Posterior cingulate gyrus (tissue), 11 donors: ENCODE data around the gene CDYL.

Experiments used
- DNase-seq, 10 donors: peaks; one replicate each; pipeline versions ENCODE4 v3.0.0 to v3.0.0-alpha.2; 2020 to 2021; ENCODE audit warnings: mixed read lengths in 3 of 10
- intact Hi-C: fragments of 100-400 bp; cut with DNase I; formaldehyde crosslinking; loops from one replicate; pipeline ENCODE4 v1.15.1; 2023

Gene CDYL

DNA sequence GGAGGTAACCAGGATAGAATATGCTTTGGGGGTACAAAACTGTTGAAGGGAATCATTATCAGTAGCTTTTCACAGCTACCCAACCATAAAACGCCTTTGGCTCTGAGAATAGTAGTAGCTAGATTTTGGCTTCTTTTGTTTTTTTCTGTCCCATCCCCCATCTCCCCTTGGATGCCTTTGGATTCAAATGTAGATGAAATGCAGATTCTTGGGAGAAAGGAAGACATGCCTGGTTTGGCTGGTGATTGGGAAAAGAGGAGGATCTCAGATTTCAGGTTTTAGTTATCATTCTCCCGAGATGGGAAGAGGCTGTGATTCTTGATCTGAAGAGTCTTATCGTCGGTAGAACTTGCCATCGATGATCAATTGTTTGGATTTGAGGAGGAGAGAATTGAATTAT lies 3.5 kb upstream of the CDYL start:
- no peak for DNase-seq
- intact Hi-C loops, result no loop called here

DNA sequence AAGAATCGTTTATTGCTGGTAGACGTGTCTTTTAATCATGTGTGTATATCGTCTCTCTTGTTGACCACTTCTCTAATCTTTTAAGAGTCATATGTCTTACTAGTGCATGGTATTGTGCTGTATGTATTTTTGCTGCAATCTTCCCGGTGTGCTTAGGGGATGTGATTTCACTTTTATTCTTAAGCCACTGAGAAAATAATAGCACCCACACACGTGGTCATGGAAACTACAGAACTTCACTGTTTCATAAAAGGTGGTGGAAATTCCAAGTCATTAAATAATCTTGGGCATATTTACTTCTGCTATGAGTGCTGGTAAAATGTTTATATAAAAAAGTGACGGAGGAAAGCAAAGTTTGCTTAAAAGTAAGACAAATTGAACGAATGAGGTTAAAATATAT lies 3.0 kb upstream of the CDYL start:
- no peak for DNase-seq
- intact Hi-C loops, result no loop called here

DNA sequence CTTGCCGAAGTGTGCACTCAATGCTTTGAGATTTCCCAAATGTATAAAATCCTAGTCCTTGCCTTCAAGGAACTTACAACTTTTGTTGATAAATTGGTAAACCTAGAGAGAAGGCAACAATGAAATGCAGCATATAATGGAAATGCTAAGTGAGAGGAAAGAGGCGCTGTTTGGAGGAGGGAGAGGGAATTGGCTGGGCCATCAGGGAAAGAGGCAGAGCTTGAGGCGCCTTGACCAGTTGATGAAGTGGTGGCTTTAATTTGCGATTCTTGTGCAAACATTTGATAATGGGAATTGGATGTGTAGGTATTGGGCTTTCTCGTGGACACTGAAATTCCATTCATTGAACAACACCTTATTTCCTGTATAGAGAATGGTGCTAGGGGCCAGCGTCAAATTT lies 1.9 kb upstream of the CDYL start:
- intact Hi-C loops, result no loop called here
- DNase-seq, result no peak

DNA sequence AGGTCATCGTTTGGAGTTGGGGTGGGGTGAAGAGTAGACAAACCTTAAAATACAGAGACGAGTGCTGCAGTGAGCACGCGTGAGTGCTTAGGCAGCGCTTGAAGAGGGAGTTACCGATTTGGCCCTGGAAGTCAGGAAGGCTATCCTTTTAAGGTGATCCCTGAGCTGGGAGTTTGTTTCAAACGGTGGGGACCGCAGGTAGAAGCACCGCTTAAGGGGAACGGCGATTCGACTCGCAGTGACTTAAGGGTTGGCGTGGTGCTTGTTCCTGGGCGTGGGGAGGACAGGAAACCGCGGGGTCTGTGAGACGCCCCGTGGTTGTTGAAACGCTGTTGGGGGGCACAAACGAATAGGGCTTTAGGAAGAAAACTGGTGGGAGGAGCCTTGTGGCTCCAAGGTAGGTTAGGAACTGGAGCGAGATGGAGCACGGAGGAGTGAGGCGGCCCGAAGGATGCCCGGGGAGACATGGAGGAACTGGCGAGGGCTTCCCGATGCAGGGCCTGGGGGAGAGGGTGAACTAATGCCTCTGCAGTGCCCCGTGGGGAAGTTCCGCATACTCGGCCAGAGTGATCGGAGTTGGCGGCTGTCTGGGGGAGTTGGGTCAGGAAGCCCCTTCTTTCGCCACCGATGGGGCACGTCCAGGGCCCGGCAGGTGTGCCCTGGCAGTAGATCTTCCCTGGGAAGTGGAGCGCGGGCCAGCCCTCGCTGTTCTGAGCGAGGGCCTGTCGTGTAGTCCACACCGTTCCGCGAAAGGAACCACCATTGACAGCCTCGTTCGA lies 1.3 kb upstream of the CDYL start:
- DNase-seq, result peak in 3 of 10 donors; percentile 25 to 83 (median 66)
- intact Hi-C loops, result loop anchor here (5.0 kb wide), 1 partner anchor 168 kb away; no protein-coding TSS in a partner anchor

DNA sequence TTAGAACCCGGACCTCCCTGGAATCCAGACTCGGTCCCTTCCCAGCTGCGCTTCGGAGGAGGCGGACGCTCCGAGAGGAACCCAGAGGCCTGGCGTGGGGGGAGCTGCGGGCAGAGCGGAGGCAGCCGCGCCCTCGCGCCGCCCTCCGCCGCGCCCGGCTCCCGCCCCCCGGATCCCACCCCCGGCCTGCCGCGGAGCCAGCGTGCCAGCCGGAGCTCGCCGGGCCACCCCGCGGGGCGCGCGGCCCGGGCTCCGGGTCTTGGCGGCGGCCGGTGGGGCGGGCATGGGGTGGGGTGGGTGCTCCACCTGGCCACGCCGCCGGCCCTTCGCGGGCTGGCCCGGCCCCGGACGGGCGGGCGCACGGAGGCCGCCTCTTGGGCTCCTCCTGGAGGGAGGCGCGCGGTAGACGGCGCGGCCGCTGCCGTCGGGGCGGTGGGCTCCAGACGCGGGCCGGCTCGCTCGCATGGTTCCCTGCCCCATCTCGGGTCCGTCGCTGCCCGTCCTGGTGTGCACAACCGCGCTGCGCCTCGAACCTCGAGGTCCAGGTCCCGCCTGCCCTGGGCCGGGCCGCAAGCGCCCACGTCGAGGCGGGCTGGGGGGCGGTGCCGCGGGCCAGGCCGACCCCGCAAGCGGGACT lies 592 bp upstream of the CDYL start:
- peak in 9 of 10 donors; percentile 15 to 90 (median 45) for DNase-seq
- intact Hi-C loops, result loop anchor here (5.0 kb wide), 1 partner anchor 168 kb away; no protein-coding TSS in a partner anchor

- peak in 6 of 10 donors; percentile 3 to 54 (median 20) for DNase-seq
- intact Hi-C loops, result loop anchor here (5.0 kb wide), 1 partner anchor 169 kb away; no protein-coding TSS in a partner anchor
Measured at GRCh38 chr6:4776493-4777393, 539 bp downstream of the CDYL start.

- no peak for DNase-seq
- intact Hi-C loops, result loop anchor here (5.0 kb wide), 1 partner anchor 170 kb away; no protein-coding TSS in a partner anchor
Measured at GRCh38 chr6:4777394-4777935, 1.3 kb downstream of the CDYL start.

GRCh38 chr6:4778086-4778485 lies 1.9 kb downstream of the CDYL start:
- DNase-seq, result no peak
- intact Hi-C loops, result loop anchor here (5.0 kb wide), 1 partner anchor 171 kb away; no protein-coding TSS in a partner anchor

- DNase-seq, result no peak
- intact Hi-C loops, result no loop called here
Measured at GRCh38 chr6:4780360-4780812, 4.2 kb downstream of the CDYL start.

- intact Hi-C loops, result no loop called here
- DNase-seq, result no peak
Measured at GRCh38 chr6:4781426-4781825, 5.2 kb downstream of the CDYL start.

DNA sequence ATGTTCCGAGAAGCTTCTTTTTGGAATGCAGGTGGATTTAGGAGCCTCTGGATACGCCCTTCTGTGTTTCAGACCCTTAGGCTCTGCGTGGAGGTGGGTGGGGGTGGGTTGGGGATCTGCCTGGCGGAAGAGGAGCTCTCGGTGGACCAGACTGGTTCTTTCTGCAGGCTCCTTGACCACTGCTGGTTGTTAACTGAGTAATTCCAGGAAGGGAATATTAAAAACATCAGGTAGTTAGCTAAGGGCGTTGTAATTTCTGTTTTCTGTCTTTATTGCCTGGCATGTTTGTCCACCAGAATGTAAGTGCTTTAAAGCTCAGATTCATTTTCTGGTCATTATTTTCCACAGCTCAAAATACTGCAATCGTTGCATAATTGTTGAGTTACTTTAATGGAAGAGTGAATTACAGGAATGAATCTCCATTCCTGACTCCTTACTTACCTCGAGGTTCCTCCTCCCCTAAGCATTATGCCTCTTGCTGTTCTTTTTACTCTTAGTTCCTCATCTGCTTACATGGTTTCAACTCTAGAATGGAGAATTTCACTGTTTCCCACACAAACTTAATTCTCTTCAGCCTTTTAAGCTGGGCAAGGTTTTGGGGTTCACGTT lies 5.9 kb downstream of the CDYL start:
- intact Hi-C loops, result no loop called here
- DNase-seq, result no peak

DNA sequence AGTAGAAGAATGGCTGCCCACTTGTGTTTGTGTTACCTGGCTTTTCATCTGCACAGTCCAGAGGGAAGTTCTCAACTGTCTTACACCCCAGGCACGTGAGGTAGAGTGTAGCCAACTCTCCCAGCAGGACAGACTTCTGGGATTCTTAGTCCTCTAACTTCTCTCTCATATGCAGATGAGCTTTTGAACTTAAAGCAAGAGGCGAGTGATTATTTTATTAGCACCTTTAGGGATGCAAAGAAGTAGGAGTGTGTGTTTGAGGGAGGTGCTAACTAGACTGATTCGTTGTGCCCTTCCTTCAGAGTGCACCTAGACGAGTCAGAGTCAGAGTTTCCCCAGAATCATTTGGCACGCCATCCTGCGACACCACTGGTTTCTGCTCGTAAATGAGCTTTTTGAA lies 10.8 kb downstream of the CDYL start:
- intact Hi-C loops, result no loop called here
- DNase-seq, result no peak

DNA sequence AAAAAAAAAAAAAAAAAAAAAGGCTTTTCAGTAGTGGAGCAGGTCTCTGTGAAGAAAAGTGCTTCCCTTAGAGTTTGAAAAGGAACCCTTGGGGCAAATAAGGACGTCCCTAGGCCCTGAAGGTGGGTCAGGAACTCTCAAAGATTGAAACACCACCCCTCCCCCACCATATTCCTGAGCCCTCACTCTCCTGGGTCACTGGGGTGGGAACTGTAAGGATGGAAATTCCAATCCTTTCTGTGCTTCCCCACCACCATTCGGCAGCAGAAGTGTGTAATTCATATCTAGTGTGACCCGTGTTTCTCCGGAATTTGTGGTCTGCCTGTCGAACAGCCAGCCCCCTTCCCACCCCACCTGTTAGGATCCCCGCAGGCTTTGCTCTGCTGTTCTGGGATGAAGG lies 12.3 kb downstream of the CDYL start:
- intact Hi-C loops, result no loop called here
- no peak for DNase-seq

- DNase-seq, result no peak
- intact Hi-C loops, result no loop called here
Measured at GRCh38 chr6:4788953-4789584, 12.9 kb downstream of the CDYL start.

DNA sequence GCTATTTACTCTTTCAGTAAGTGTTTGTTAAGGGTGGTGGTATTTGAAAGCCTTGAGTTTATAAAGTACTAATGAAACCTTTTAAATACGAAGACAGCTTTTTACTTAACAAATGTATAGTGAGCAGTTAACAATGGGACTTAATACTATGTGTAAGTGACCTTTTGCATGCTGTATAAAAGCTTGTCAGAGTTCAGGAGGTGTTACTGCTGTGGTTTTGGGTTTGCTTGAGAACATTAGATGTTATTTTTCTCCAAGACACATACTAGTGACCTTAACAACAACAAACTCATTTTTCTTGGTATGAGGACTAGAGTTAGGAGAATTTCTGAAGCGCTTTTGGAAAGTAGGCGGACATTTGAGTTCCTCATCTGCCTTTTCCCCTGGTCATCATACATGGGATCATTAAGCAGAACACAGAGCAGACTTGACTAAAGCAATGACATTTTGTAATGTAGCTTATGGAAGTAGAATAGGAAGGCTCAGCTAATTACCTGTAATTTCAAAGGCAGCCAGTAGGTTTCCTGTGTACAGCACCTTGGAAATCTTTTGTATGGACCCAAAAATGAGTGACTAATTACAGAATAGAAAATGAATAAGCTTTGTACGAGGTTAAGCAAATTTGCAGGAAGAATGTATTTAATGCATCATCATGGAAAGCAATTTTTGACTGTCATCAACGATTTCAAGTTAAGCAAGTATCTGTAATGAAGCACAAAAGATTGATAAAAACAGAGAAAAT lies 14.1 kb downstream of the CDYL start:
- intact Hi-C loops, result no loop called here
- no peak for DNase-seq

DNA sequence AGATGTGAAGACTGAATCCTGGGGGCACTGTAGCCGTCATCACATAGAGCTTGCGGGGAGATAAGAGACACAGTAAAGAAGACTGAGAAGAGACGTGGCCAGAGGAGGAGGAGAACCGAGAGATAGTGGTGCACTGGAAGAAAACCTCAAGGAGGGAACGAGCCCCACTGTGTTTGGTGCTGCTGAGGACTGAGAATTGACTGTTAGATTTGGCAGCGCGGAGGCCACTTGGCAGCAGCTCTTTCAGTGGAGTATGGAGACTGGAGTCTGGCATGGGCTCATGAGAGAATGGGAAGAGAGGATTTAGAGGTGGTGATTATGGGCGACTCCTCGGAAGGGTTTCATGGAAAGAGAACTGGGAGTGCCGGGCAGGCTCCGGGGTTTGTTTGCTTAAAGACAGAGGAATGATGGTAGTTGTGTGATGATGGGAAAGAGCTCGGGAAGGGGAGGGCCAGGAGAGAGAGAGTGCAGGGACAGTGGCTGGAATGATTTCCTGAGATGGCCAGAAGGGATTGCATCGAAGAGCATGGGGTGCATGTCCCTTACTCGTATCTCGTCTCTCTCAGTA lies 18.0 kb downstream of the CDYL start:
- intact Hi-C loops, result no loop called here
- peak in 4 of 10 donors; percentile 12 to 83 (median 30) for DNase-seq

DNA sequence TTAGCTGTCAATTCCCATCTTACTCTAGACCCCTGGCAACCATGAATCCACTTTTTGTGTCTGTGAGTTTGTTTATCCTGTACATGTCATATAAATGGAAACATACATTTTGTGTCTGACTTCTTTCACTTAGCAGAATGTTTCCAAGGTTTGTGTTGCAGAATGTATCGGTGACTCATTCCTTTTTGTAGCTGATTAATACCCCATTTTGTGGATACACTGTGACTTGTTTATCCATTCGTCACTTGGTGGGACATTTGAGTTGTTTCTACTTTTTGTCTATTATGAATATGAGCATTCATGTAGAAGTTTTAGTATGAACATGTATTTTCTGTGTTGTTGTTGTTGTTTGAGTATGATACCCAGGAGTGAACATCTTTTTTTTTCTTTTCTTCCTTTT lies 21.4 kb downstream of the CDYL start:
- intact Hi-C loops, result no loop called here
- DNase-seq, result no peak

GRCh38 chr6:4799912-4800311 lies 23.7 kb downstream of the CDYL start:
- DNase-seq, result no peak
- intact Hi-C loops, result no loop called here

GRCh38 chr6:4800662-4801061 lies 24.5 kb downstream of the CDYL start:
- DNase-seq, result no peak
- intact Hi-C loops, result no loop called here
